Activated gamma-delta T cell treated with anti-CD3 and anti-CD28 coated beads, Interleukin-2, amount 50 U/mL, for 16 hours (primary cell): ENCODE results near the gene GIT2.

Source experiments
- DNase-seq: peaks from one replicate; pipeline ENCODE4 v3.0.0-alpha.2; 2020; ENCODE audit warnings: low read depth

The GIT2 gene

GRCh38 chr12:109890620-109891170, 105.5 kb downstream of the GIT2 start:
- DNase-seq: no peak

GRCh38 chr12:109888179-109889020, 107.8 kb downstream of the GIT2 start:
- no peak for DNase-seq

GRCh38 chr12:109885616-109886015, 110.6 kb downstream of the GIT2 start:
- no peak for DNase-seq

- no peak for DNase-seq
Observed at GRCh38 chr12:109883461-109883860, 112.7 kb downstream of the GIT2 start.

- DNase-seq: no peak
Observed at GRCh38 chr12:109881752-109882151, 114.4 kb downstream of the GIT2 start.

GRCh38 chr12:109880938-109881337, 115.2 kb downstream of the GIT2 start:
- no peak for DNase-seq

GRCh38 chr12:109880043-109880931, 115.9 kb downstream of the GIT2 start, which contains the start of gene GLTP:
TSS of gene GLTP (minus strand) at chr12:109880541. CDS start at chr12:109880374, 167 bp downstream.
- peak; percentile 81 for DNase-seq
